IMR-90 (cell line): ENCODE results near the gene MAK. TPM values are rescaled to one million over a fixed set of nuclear protein-coding genes. Genes with fewer than 3 reads are reported as not detected.

Experiments used
- ATAC-seq: fragments of 200-7000 bp; cut with Tn5 transposase; 2 replicates; pipeline ENCODE4 v1.9.1; 2020; ENCODE audit warnings: low read depth, mild to moderate bottlenecking, moderate library complexity
- BruUV-seq: library from RNA; stranded (reverse); fragments of 400-500 nt; replicated peaks from 2 replicates; lab custom pipeline; 2021; lab: Mats Ljungman, UMichigan
- CTCF ChIA-PET: fragments of 300-600 bp; formaldehyde crosslinking; extraction: SDS; loops from one replicate; lab custom pipeline; 2021; ENCODE audit warnings: antibody characterized with exemption; lab: Yijun Ruan, JAX
- POLR2A ChIA-PET: fragments of 300-600 bp; sonication (Branson Sonifier 250); formaldehyde crosslinking; loops from one replicate; lab custom pipeline; 2022; ENCODE audit warnings: antibody characterized with exemption; ENCODE audit not compliant: unreplicated experiment; lab: Charles Lee
- DNase-seq: peaks from one replicate; pipeline ENCODE4 v3.0.0; 2013
- H2AFZ ChIP-seq: replicated peaks from 2 replicates; pipeline ENCODE3; 2013; ENCODE audit warnings: low read length, mild to moderate bottlenecking; ENCODE audit not compliant: poor library complexity
- H2AK5ac ChIP-seq: 2 replicates; pipeline ENCODE4 v1.6.1; 2013; ENCODE audit warnings: low read depth, low read length, inconsistent platforms
- H2AK9ac ChIP-seq: replicated peaks from 2 replicates; pipeline ENCODE3; 2013; ENCODE audit warnings: mild to moderate bottlenecking, low read depth, low read length, moderate library complexity; ENCODE audit not compliant: poor library complexity
- H2BK120ac ChIP-seq: 2 replicates; pipeline ENCODE4 v1.6.1; 2013; ENCODE audit warnings: low read depth, low read length, inconsistent platforms
- H2BK15ac ChIP-seq: 3 replicates; pipeline ENCODE4 v1.6.1; 2013; ENCODE audit warnings: low read depth, low read length, inconsistent platforms
- H2BK20ac ChIP-seq: 2 replicates; pipeline ENCODE4 v1.6.1; 2013; ENCODE audit warnings: low read depth, mild to moderate bottlenecking, inconsistent platforms, low read length, moderate library complexity
- H2BK5ac ChIP-seq: 2 replicates; pipeline ENCODE4 v1.6.1; 2013; ENCODE audit warnings: mild to moderate bottlenecking, low read depth, low read length, inconsistent platforms; ENCODE audit not compliant: poor library complexity, severe bottlenecking
- H3K14ac ChIP-seq: replicated peaks from 2 replicates; pipeline ENCODE4 v1.6.1; 2013; ENCODE audit warnings: low read depth, low read length, inconsistent platforms
- H3K18ac ChIP-seq: 2 replicates; pipeline ENCODE4 v1.6.1; 2013; ENCODE audit warnings: low read depth, low read length, control low read depth
- H3K23ac ChIP-seq: 2 replicates; pipeline ENCODE4 v1.6.1; 2013; ENCODE audit warnings: low read depth, low read length, inconsistent platforms
- H3K27ac ChIP-seq: 2 replicates; pipeline ENCODE4 v1.5.1; 2013; ENCODE audit warnings: mild to moderate bottlenecking, control low read depth, low read length; ENCODE audit not compliant: insufficient read depth
- H3K27me3 ChIP-seq: 2 replicates; pipeline ENCODE4 v1.6.1; 2013; ENCODE audit warnings: low read length; ENCODE audit not compliant: control insufficient read depth, insufficient read depth
- H3K36me3 ChIP-seq: 2 replicates; pipeline ENCODE4 v1.6.1; 2013; ENCODE audit warnings: low read length, mixed read lengths; ENCODE audit not compliant: control insufficient read depth, insufficient read depth
- H3K4ac ChIP-seq: 2 replicates; pipeline ENCODE4 v1.6.1; 2013; ENCODE audit warnings: low read depth, low read length, inconsistent platforms
- H3K4me1 ChIP-seq: 2 replicates; pipeline ENCODE4 v1.6.1; 2013; ENCODE audit warnings: low read length, mixed read lengths; ENCODE audit not compliant: control insufficient read depth, insufficient read depth
- H3K4me2 ChIP-seq: 2 replicates; pipeline ENCODE4 v1.6.1; 2013; ENCODE audit warnings: low read depth, mild to moderate bottlenecking, control low read depth, low read length, moderate library complexity
- H3K4me3 ChIP-seq: 2 replicates; pipeline ENCODE4 v1.5.1; 2013; ENCODE audit warnings: low read depth, mild to moderate bottlenecking, control low read depth, low read length, moderate library complexity; ENCODE audit not compliant: insufficient read depth
- H3K56ac ChIP-seq: 2 replicates; pipeline ENCODE4 v1.6.1; 2013; ENCODE audit warnings: low read length, inconsistent platforms; ENCODE audit not compliant: insufficient read depth; ENCODE audit errors: extremely low read depth
- H3K79me1 ChIP-seq, 2 experiments: 2 replicates each; pipeline ENCODE4 v1.6.1; 2013; ENCODE audit warnings: low read length in 2 of 2, inconsistent platforms in 1 of 2, low read depth in 1 of 2
- H3K9ac ChIP-seq: 2 replicates; pipeline ENCODE4 v1.6.1; 2013; ENCODE audit warnings: low read depth, low read length, control low read depth
- H3K9me1 ChIP-seq: 2 replicates; pipeline ENCODE4 v1.6.1; 2013; ENCODE audit warnings: low read length, inconsistent platforms; ENCODE audit not compliant: insufficient read depth
- H3K9me3 ChIP-seq: 2 replicates; pipeline ENCODE4 v1.6.1; 2013; ENCODE audit warnings: low read length; ENCODE audit not compliant: control insufficient read depth, insufficient read depth
- H4K20me1 ChIP-seq: 2 replicates; pipeline ENCODE4 v1.6.1; 2013; ENCODE audit warnings: low read length, inconsistent platforms; ENCODE audit not compliant: insufficient read depth
- H4K5ac ChIP-seq: 2 replicates; pipeline ENCODE4 v1.6.1; 2013; ENCODE audit warnings: mild to moderate bottlenecking, low read depth, low read length, control low read depth
- H4K8ac ChIP-seq, 2 experiments: 2 replicates each; pipeline ENCODE4 v1.6.1; 2013; ENCODE audit warnings: low read depth in 2 of 2, low read length in 2 of 2, control low read depth in 1 of 2, inconsistent platforms in 1 of 2
- H4K91ac ChIP-seq: 2 replicates; pipeline ENCODE4 v1.6.1; 2013; ENCODE audit warnings: low read depth, low read length, inconsistent platforms; ENCODE audit not compliant: insufficient read depth
- BHLHE40 ChIP-seq: fragments of 150-350 bp; IDR thresholded peaks from 2 replicates; pipeline ENCODE4 v1.6.1; 2016; ENCODE audit warnings: mild to moderate bottlenecking, low read depth, low read length
- CEBPB ChIP-seq: IDR thresholded peaks from 2 replicates; pipeline ENCODE4 v1.6.1; 2012; ENCODE audit warnings: low read depth, low read length, improper control_type of control experiment
- CHD1 ChIP-seq: IDR thresholded peaks from 2 replicates; pipeline ENCODE4 v1.6.1; 2012; ENCODE audit warnings: low read depth, low read length, improper control_type of control experiment
- FOS ChIP-seq: fragments of 150-350 bp; IDR thresholded peaks from 2 replicates; pipeline ENCODE4 v1.6.1; 2016; ENCODE audit warnings: low read depth, low read length
- MAFK ChIP-seq: IDR thresholded peaks from 2 replicates; pipeline ENCODE4 v1.6.1; 2012; ENCODE audit warnings: low read depth, low read length, improper control_type of control experiment
- MAZ ChIP-seq: IDR thresholded peaks from 2 replicates; pipeline ENCODE4 v1.6.1; 2012; ENCODE audit warnings: low read depth, mild to moderate bottlenecking, low read length, improper control_type of control experiment, moderate library complexity, borderline replicate concordance
- MXI1 ChIP-seq: IDR thresholded peaks from 2 replicates; pipeline ENCODE4 v1.6.1; 2012; ENCODE audit warnings: low read depth, mild to moderate bottlenecking, low read length, moderate library complexity, borderline replicate concordance
- NFE2L2 ChIP-seq: fragments of 150-350 bp; IDR thresholded peaks from 2 replicates; pipeline ENCODE4 v1.6.1; 2016; ENCODE audit warnings: low read depth, mild to moderate bottlenecking, low read length
- POLR2A ChIP-seq: IDR thresholded peaks from 2 replicates; pipeline ENCODE4 v1.6.1; 2012; ENCODE audit warnings: mild to moderate bottlenecking, low read depth, low read length
- RAD21 ChIP-seq: IDR thresholded peaks from 2 replicates; pipeline ENCODE4 v1.6.1; 2012; ENCODE audit warnings: low read length, improper control_type of control experiment
- RCOR1 ChIP-seq: IDR thresholded peaks from 2 replicates; pipeline ENCODE4 v1.6.1; 2012; ENCODE audit warnings: mild to moderate bottlenecking, low read length, improper control_type of control experiment; ENCODE audit not compliant: insufficient replicate concordance
- RFX5 ChIP-seq: IDR thresholded peaks from 2 replicates; pipeline ENCODE4 v1.8.0; 2012; ENCODE audit warnings: low read depth, mild to moderate bottlenecking, low read length, moderate library complexity
- SMC3 ChIP-seq: fragments of 150-350 bp; IDR thresholded peaks from 2 replicates; pipeline ENCODE4 v1.6.1; 2016; ENCODE audit warnings: low read depth, mild to moderate bottlenecking, antibody characterized with exemption, low read length, moderate library complexity
- WGBS, 2 experiments: methylation state at CpG; one replicate each; pipeline versions ENCODE4 v1.1.5 to v1.1.7; 2013; ENCODE audit warnings: missing lambda C conversion rate in 2 of 2; ENCODE audit not compliant: insufficient read length in 1 of 2; ENCODE audit errors: extremely low coverage in 2 of 2; 5-methylcytosine and 5-hydroxymethylcytosine counted together
- dilution Hi-C: fragments of 300-500 bp; cut with HindIII; formaldehyde crosslinking; loops from one replicate; pipeline ENCODE4 v1.14.3; 2018; ENCODE audit warnings: low sequenced_read_pairs; ENCODE audit not compliant: unreplicated experiment
- in situ Hi-C: fragments of 300-500 bp; cut with MboI; formaldehyde crosslinking; loops from 3 replicates; pipeline ENCODE4 v1.14.3; 2019; ENCODE audit warnings: low sequenced_read_pairs, inconsistent platforms, mixed read lengths
- intact Hi-C: fragments of 100-400 bp; cut with micrococcal nuclease; formaldehyde crosslinking; loops from 2 replicates; pipeline ENCODE4 v1.10.0; 2022
- polyA plus RNA-seq, 3 experiments: library from polyadenylated mRNA; depleted of rRNA; stranded (reverse); fragments of >200 nt; gene quantifications; 2 replicates each; pipeline ENCODE4 v1.2.3, GENCODE V29; 2012; ENCODE audit warnings: low replicate concordance in 1 of 3
- total RNA-seq: library from RNA; depleted of rRNA; stranded (reverse); fragments of >200 nt; gene quantifications from 2 replicates; pipeline ENCODE4 v1.2.3, GENCODE V29; 2012
- TF ChIP-seq, protein P1 (sequence below): fragments of 150-350 bp; IDR thresholded peaks from 2 replicates; pipeline ENCODE4 v1.6.1; 2017; ENCODE audit warnings: mild to moderate bottlenecking, antibody characterized with exemption, low read length, low read depth
- TF ChIP-seq, protein P2 (sequence below): conservative IDR thresholded peaks from 2 replicates; pipeline ENCODE4 v1.5.1; 2012; ENCODE audit warnings: mild to moderate bottlenecking, low read depth, low read length, improper control_type of control experiment
- TF ChIP-seq, protein P3 (sequence below): fragments of 150-350 bp; IDR thresholded peaks from 2 replicates; pipeline ENCODE4 v1.6.1; 2016; ENCODE audit warnings: low read depth, mild to moderate bottlenecking, low read length, moderate library complexity, borderline replicate concordance

MAK gene
- total and polyA plus RNA-seq, 2 of the 4 experiments (the other 2 are of a cell fraction), result not detected

DNA sequence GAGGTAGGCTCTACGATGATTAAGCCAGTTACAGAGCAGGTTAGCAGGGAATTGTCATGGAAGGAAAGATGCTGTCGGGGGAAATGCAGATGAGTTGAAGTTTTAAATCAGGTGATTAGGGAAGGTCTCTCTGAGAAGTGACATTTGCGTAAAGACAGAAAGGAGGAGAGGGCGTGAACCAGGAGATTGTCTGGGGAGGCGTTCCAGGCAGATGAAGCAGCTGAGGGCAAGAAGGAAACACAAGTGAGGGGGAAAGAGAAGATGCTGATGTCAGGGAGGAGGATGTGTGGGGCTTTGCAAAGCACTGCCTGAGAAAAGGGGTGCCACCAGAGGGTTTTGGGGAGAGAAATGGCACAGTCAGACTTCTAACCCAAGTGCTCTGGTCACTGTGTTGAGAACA lies 93.2 kb downstream of the MAK start:
- Histone ChIP-seq H3K4me3 (no peak overlapping the region), H3K4me1 (peaks cover 3% of the 10 kb centered on the region), H3K79me1 (peaks cover 21 to 30% of the 10 kb centered on the region in 2 experiments), H3K27me3 (no peaks in the 10 kb centered on the region), H3K9me3 (no peaks in the 10 kb centered on the region), H3K9ac (no peak overlapping the region), H2AK9ac (no peak overlapping the region), H4K20me1 (no peaks in the 10 kb centered on the region), H4K91ac (no peak overlapping the region), H4K5ac (no peak overlapping the region), H2BK5ac (no peak overlapping the region), H3K4ac (no peak overlapping the region), H3K14ac (no peak overlapping the region), H3K18ac (no peak overlapping the region), H3K56ac (no peak overlapping the region), H2AK5ac (no peak overlapping the region), H2BK20ac (no peak overlapping the region), H4K8ac (no peak overlapping the region), H3K27ac (no peak overlapping the region), H2AFZ (no peak overlapping the region), H2BK120ac (no peak overlapping the region), H3K9me1 (peaks cover 3% of the 10 kb centered on the region; the same call in 1 of the 2 replicates), H2BK15ac (no peak overlapping the region), H3K4me2 (no peak overlapping the region), H3K36me3 (peaks cover 11% of the 10 kb centered on the region), H3K23ac (no peak overlapping the region)
- dilution Hi-C loops, result no loop called here
- CTCF ChIA-PET, result interaction anchor here (1.3 kb wide), 1 partner anchor 8 kb away, joined by 4 read pairs; no protein-coding TSS in a partner anchor
- no peak for ATAC-seq
- intact Hi-C loops, result no loop called here
- in situ Hi-C loops, result loop anchor here (25.0 kb wide), 1 partner anchor 1258 kb away; no protein-coding TSS in a partner anchor
- POLR2A ChIA-PET, result no interaction called here
- TF ChIP-seq, protein P1, sequence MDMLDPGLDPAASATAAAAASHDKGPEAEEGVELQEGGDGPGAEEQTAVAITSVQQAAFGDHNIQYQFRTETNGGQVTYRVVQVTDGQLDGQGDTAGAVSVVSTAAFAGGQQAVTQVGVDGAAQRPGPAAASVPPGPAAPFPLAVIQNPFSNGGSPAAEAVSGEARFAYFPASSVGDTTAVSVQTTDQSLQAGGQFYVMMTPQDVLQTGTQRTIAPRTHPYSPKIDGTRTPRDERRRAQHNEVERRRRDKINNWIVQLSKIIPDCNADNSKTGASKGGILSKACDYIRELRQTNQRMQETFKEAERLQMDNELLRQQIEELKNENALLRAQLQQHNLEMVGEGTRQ, result no peak
- TF ChIP-seq BHLHE40, result no peak
- no peak for TF ChIP-seq RFX5
- no peak for TF ChIP-seq SMC3
- no peak for TF ChIP-seq MAZ
- TF ChIP-seq, protein P2, sequence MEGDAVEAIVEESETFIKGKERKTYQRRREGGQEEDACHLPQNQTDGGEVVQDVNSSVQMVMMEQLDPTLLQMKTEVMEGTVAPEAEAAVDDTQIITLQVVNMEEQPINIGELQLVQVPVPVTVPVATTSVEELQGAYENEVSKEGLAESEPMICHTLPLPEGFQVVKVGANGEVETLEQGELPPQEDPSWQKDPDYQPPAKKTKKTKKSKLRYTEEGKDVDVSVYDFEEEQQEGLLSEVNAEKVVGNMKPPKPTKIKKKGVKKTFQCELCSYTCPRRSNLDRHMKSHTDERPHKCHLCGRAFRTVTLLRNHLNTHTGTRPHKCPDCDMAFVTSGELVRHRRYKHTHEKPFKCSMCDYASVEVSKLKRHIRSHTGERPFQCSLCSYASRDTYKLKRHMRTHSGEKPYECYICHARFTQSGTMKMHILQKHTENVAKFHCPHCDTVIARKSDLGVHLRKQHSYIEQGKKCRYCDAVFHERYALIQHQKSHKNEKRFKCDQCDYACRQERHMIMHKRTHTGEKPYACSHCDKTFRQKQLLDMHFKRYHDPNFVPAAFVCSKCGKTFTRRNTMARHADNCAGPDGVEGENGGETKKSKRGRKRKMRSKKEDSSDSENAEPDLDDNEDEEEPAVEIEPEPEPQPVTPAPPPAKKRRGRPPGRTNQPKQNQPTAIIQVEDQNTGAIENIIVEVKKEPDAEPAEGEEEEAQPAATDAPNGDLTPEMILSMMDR, result no peak
- TF ChIP-seq CHD1, result no peak
- no peak for TF ChIP-seq RCOR1
- no peak for TF ChIP-seq POLR2A
- no peak for TF ChIP-seq FOS
- no peak for TF ChIP-seq RAD21
- no peak for TF ChIP-seq CEBPB
- TF ChIP-seq NFE2L2, result no peak
- no peak for TF ChIP-seq MXI1
- TF ChIP-seq, protein P3, sequence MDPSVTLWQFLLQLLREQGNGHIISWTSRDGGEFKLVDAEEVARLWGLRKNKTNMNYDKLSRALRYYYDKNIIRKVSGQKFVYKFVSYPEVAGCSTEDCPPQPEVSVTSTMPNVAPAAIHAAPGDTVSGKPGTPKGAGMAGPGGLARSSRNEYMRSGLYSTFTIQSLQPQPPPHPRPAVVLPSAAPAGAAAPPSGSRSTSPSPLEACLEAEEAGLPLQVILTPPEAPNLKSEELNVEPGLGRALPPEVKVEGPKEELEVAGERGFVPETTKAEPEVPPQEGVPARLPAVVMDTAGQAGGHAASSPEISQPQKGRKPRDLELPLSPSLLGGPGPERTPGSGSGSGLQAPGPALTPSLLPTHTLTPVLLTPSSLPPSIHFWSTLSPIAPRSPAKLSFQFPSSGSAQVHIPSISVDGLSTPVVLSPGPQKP, result no peak
- TF ChIP-seq MAFK, result no peak
- BruUV-seq, result no TSS peak
- no peak for DNase-seq
- WGBS, 2 experiments, result 87% methylated on average over 3 of the region's 5 CpGs; no CpG with 5 or more reads in 1 of the 2 experiments
